Measurements from ENCODE around the gene NDUFS8. TPM values are rescaled to one million over a fixed set of nuclear protein-coding genes. Genes with fewer than 3 reads are reported as not detected.
A peak's percentile ranks its signal among the peaks of the same experiment; 100 is the strongest.

The NDUFS8 gene
- total and polyA plus RNA-seq, 2 of the 13 experiments (the other 11 are each of a cell fraction or from before 2014, with no cell fraction given) = 96.7 to 158 TPM

GRCh38 chr11:68010090-68011041 lies 20.1 kb upstream of the NDUFS8 start, which contains the start of gene ALDH3B1 (continued):
- no peak for TF ChIP-seq E2F1 (CRISPR knock-in tag; IDR thresholded peaks at IDR 0.05)
- peak; percentile 19; the same call in 1 of the 2 replicates for TF ChIP-seq TOPORS (CRISPR knock-in tag; IDR thresholded peaks at IDR 0.05)
- no peak for TF ChIP-seq NCOA5 (CRISPR knock-in tag; IDR thresholded peaks at IDR 0.05)
- peak; percentile 75; the same call in 1 of the 2 replicates for TF ChIP-seq MED13 (CRISPR knock-in tag; IDR thresholded peaks at IDR 0.05)
- TF ChIP-seq SRSF4 (IDR thresholded peaks at IDR 0.05; ENCODE audit: low read depth, low read length, poor library complexity, severe bottlenecking) = no peak
- no peak for TF ChIP-seq IKZF4 (CRISPR knock-in tag; IDR thresholded peaks at IDR 0.05; ENCODE audit: borderline replicate concordance, low read depth, not compliant biosample characterization)
- TF ChIP-seq HHEX (CRISPR knock-in tag; IDR thresholded peaks at IDR 0.05) = no peak
- TF ChIP-seq KDM5A (IDR thresholded peaks at IDR 0.05; ENCODE audit: borderline replicate concordance, low read length) = no peak
- 0 out of 2 replicates have a peak, but pooled peaks have one; percentile 11 for TF ChIP-seq ZNF276 (CRISPR knock-in tag; IDR thresholded peaks at IDR 0.05; ENCODE audit: low read depth)
- no peak for TF ChIP-seq ZNF556 (CRISPR knock-in tag; IDR thresholded peaks at IDR 0.05; ENCODE audit: borderline replicate concordance)
- TF ChIP-seq ZSCAN20 (CRISPR knock-in tag; IDR thresholded peaks at IDR 0.05; ENCODE audit: borderline replicate concordance) = no peak
- no peak for TF ChIP-seq JDP2 (CRISPR knock-in tag; IDR thresholded peaks at IDR 0.05; ENCODE audit: borderline replicate concordance)
- no peak for TF ChIP-seq NR0B2 (CRISPR knock-in tag; IDR thresholded peaks at IDR 0.05)
- no peak; the same call in 1 of the 2 replicates for TF ChIP-seq ZNF792 (CRISPR knock-in tag; IDR thresholded peaks at IDR 0.05)
- TF ChIP-seq ATRX (CRISPR knock-in tag; IDR thresholded peaks at IDR 0.05; ENCODE audit: borderline replicate concordance) = no peak
- TF ChIP-seq ZNF83 (CRISPR knock-in tag; IDR thresholded peaks at IDR 0.05; ENCODE audit: borderline replicate concordance) = no peak
- TF ChIP-seq RFX1 (IDR thresholded peaks at IDR 0.05) = no peak
- TF ChIP-seq ZSCAN12 (CRISPR knock-in tag; IDR thresholded peaks at IDR 0.05) = peak; percentile 62; the same call in 1 of the 2 replicates
- no peak for TF ChIP-seq PHB2 (IDR thresholded peaks at IDR 0.05; ENCODE audit: partially characterized antibody)
- TF ChIP-seq MXD1 (CRISPR knock-in tag; IDR thresholded peaks at IDR 0.05) = no peak
- no peak for TF ChIP-seq SOX6 (IDR thresholded peaks at IDR 0.05)
- TF ChIP-seq SOX6 (CRISPR knock-in tag; IDR thresholded peaks at IDR 0.05) = peak; percentile 30; the same call in 1 of the 2 replicates
- no peak for TF ChIP-seq ZNF20 (CRISPR knock-in tag; IDR thresholded peaks at IDR 0.05)
